Spleen (tissue), 11 donors: ENCODE measurements around the gene PARP6. TPM values are rescaled to one million over a fixed set of nuclear protein-coding genes. Genes with fewer than 3 reads are reported as not detected.

Experiments used
- DNase-seq: peaks from one replicate; pipeline ENCODE4 v3.0.0-alpha.2; 2020
- H3K27ac ChIP-seq, 8 donors: fragments of 200-600 bp; sonication (generic) in 7 of 8; 1 replicate in 4 of 8; 2 replicates in 4 of 8; pipeline versions ENCODE4 v1.5.0 to v1.8.0; 2016 to 2021; ENCODE audit warnings: inconsistent platforms in 4 of 8, mild to moderate bottlenecking in 4 of 8, moderate library complexity in 1 of 8
- H3K27me3 ChIP-seq, 7 donors: fragments of 200-600 bp; sonication (generic) in 6 of 7; replicated peaks in 1 of 7; 1 replicate in 4 of 7; 2 replicates in 3 of 7; pipeline versions ENCODE4 v1.5.0 to v1.8.0; 2016 to 2021; ENCODE audit warnings: inconsistent platforms in 3 of 7, mild to moderate bottlenecking in 1 of 7
- H3K36me3 ChIP-seq, 6 donors: fragments of 200-600 bp; sonication (generic) in 5 of 6; 1 replicate in 4 of 6; 2 replicates in 2 of 6; pipeline versions ENCODE4 v1.5.0 to v1.8.0; 2016 to 2021; ENCODE audit warnings: inconsistent platforms in 2 of 6
- H3K4me1 ChIP-seq, 6 donors: fragments of 200-600 bp; sonication (generic) in 5 of 6; 1 replicate in 3 of 6; 2 replicates in 3 of 6; pipeline versions ENCODE4 v1.5.0 to v1.8.0; 2016 to 2021; ENCODE audit warnings: inconsistent platforms in 3 of 6
- H3K4me3 ChIP-seq, 8 donors: fragments of 200-600 bp; sonication (generic) in 7 of 8; 1 replicate in 4 of 8; 2 replicates in 4 of 8; pipeline versions ENCODE4 v1.5.0 to v1.8.0; 2016 to 2021; ENCODE audit warnings: inconsistent platforms in 4 of 8, mild to moderate bottlenecking in 4 of 8, moderate library complexity in 2 of 8
- H3K9me3 ChIP-seq, 8 donors: fragments of 200-600 bp; sonication (generic) in 7 of 8; 1 replicate in 4 of 8; 2 replicates in 4 of 8; pipeline versions ENCODE4 v1.5.0 to v1.8.0; 2016 to 2021; ENCODE audit warnings: inconsistent platforms in 4 of 8
- POLR2A ChIP-seq, 3 donors: fragments of 450-650 bp; IDR thresholded peaks; one replicate each; pipeline ENCODE4 v1.5.1; 2017; ENCODE audit warnings: antibody characterized with exemption in 3 of 3, mild to moderate bottlenecking in 1 of 3
- POLR2AphosphoS5 ChIP-seq, 3 donors: sonication (generic); formaldehyde crosslinking; IDR thresholded peaks; one replicate each; pipeline ENCODE4 v1.5.1; 2017; ENCODE audit warnings: antibody characterized with exemption in 3 of 3
- WGBS, 5 donors: extraction: QIAGEN DNeasy Blood & Tissue Kit in 3 of 5; methylation state at CpG; one replicate each; pipeline versions ENCODE4 v1.1.5 to v1.1.7; 2013 to 2018; 5-methylcytosine and 5-hydroxymethylcytosine counted together
- intact Hi-C: fragments of 100-400 bp; cut with DNase I; formaldehyde crosslinking; loops from one replicate; pipeline ENCODE4 v1.15.0; 2023; ENCODE audit warnings: low total_unique reads
- polyA plus RNA-seq, 3 donors: library from polyadenylated mRNA; stranded (reverse); fragments of 200-250 nt; gene quantifications; one replicate each; pipeline ENCODE4 v1.2.1, GENCODE V29; 2013
- total RNA-seq, 7 donors: library from RNA; depleted of rRNA in 3 of 7; stranded (reverse); fragments of >200 nt in 3 of 7; fragmentation: NEBNext Ultra II Directional in 4 of 7; extraction: Animal tissue kit (Norgen Biotek cat#: 25700) in 4 of 7; gene quantifications; one replicate each; pipeline versions ENCODE4 v1.1.0 to v1.2.1, GENCODE V29; 2016 to 2021
- TF ChIP-seq, protein P1 (sequence below), 11 experiments: fragments of 200-600 bp in 7 of 11; fragments of 450-650 bp in 4 of 11; sonication (generic) in 4 of 11; IDR thresholded peaks in 8 of 11; conservative IDR thresholded peaks in 3 of 11; 1 replicate in 7 of 11; 2 replicates in 4 of 11; pipeline versions ENCODE4 v1.4.0 to v1.8.0; 2016 to 2021; ENCODE audit warnings: antibody characterized with exemption in 11 of 11, inconsistent platforms in 4 of 11, mild to moderate bottlenecking in 1 of 11
- donor health status: healthy with polysubstance abuse.
- donor health status: DM: no; HTN: no; CAD: no; lungs with moderate emphysema.
- donor health status: DM: no; HTN: no; CAD: no.
- donor health status: Bipolar disorder and iron deficiency.
- donor health status: healthy.
- donor health status: DM: no; HTN: no; CAD: no.
- donor health status: DM: yes; HTN: yes; CAD: no.

The PARP6 gene
- total and polyA plus RNA-seq, 10 donors, result 43.9 to 99.5 (median 69.1) TPM

- Histone ChIP-seq H3K9me3 (no peaks in the 10 kb centered on the region), H3K36me3 (peaks cover 0 to 9% (median 0%) of the 10 kb centered on the region in 6 donors), H3K4me1 (peaks cover 28 to 82% (median 58%) of the 10 kb centered on the region in 6 donors), H3K27ac (peak overlapping the region; percentile 89 to 99 (median 97)), H3K4me3 (peak overlapping the region; percentile 92 to 100 (median 98)), H3K27me3 (no peaks in the 10 kb centered on the region)
- intact Hi-C loops, result no loop called here
- TF ChIP-seq POLR2AphosphoS5 (IDR thresholded peaks at IDR 0.05) (no peak), POLR2A (IDR thresholded peaks at IDR 0.05) (no peak)
- TF ChIP-seq, protein P1, sequence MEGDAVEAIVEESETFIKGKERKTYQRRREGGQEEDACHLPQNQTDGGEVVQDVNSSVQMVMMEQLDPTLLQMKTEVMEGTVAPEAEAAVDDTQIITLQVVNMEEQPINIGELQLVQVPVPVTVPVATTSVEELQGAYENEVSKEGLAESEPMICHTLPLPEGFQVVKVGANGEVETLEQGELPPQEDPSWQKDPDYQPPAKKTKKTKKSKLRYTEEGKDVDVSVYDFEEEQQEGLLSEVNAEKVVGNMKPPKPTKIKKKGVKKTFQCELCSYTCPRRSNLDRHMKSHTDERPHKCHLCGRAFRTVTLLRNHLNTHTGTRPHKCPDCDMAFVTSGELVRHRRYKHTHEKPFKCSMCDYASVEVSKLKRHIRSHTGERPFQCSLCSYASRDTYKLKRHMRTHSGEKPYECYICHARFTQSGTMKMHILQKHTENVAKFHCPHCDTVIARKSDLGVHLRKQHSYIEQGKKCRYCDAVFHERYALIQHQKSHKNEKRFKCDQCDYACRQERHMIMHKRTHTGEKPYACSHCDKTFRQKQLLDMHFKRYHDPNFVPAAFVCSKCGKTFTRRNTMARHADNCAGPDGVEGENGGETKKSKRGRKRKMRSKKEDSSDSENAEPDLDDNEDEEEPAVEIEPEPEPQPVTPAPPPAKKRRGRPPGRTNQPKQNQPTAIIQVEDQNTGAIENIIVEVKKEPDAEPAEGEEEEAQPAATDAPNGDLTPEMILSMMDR (IDR thresholded peaks at IDR 0.05 in 8 of 11, conservative IDR thresholded peaks at IDR 0.05 in 3 of 11), result no peak
- no peak for DNase-seq
- 7 to 14% (median 7%) methylated on average over 25 of the region's 25 CpGs for WGBS, 5 donors
These were observed 43.0 kb downstream of the PARP6 start for GRCh38 chr15:72229076-72229946.

GRCh38 chr15:72227720-72228119 lies 44.6 kb downstream of the PARP6 start:
- H3K4me1 ChIP-seq, result peaks cover 28 to 87% (median 68%) of the 10 kb centered on the region in 6 donors
- H3K27ac ChIP-seq, result peak overlapping the region; percentile 89 to 99 (median 97)
- peak overlapping the region in 6 of 8 donors; percentile 92 to 100 (median 98) for H3K4me3 ChIP-seq
- 19 to 41% (median 31%) methylated on average over 4 of the region's 4 CpGs for WGBS, 5 donors
- no peak for DNase-seq
- no peaks in the 10 kb centered on the region for H3K27me3 ChIP-seq
- intact Hi-C loops, result no loop called here
- peaks cover 0 to 25% (median 0%) of the 10 kb centered on the region in 6 donors for H3K36me3 ChIP-seq
- H3K9me3 ChIP-seq, result no peaks in the 10 kb centered on the region
- TF ChIP-seq POLR2AphosphoS5 (IDR thresholded peaks at IDR 0.05) (no peak), POLR2A (IDR thresholded peaks at IDR 0.05) (no peak)
- TF ChIP-seq, protein P1 (IDR thresholded peaks at IDR 0.05 in 8 of 11, conservative IDR thresholded peaks at IDR 0.05 in 3 of 11), result no peak

GRCh38 chr15:72227192-72227586 lies 45.2 kb downstream of the PARP6 start:
- intact Hi-C loops, result no loop called here
- peaks cover 28 to 87% (median 68%) of the 10 kb centered on the region in 6 donors for H3K4me1 ChIP-seq
- TF ChIP-seq POLR2AphosphoS5 (IDR thresholded peaks at IDR 0.05), result no peak
- no peak for TF ChIP-seq POLR2A (IDR thresholded peaks at IDR 0.05)
- TF ChIP-seq, protein P1 (IDR thresholded peaks at IDR 0.05 in 8 of 11, conservative IDR thresholded peaks at IDR 0.05 in 3 of 11), result no peak
- peak overlapping the region in 4 of 8 donors; percentile 6 to 99 (median 53) for H3K4me3 ChIP-seq
- peaks cover 0 to 30% (median 0%) of the 10 kb centered on the region in 6 donors for H3K36me3 ChIP-seq
- no peaks in the 10 kb centered on the region for H3K9me3 ChIP-seq
- 29 to 58% (median 38%) methylated on average over 8 of the region's 8 CpGs for WGBS, 5 donors
- H3K27ac ChIP-seq, result peak overlapping the region; percentile 28 to 99 (median 97)
- H3K27me3 ChIP-seq, result no peaks in the 10 kb centered on the region
- no peak for DNase-seq

GRCh38 chr15:72223278-72223677 lies 49.1 kb downstream of the PARP6 start:
- no peaks in the 10 kb centered on the region for H3K9me3 ChIP-seq
- DNase-seq, result no peak
- no peak overlapping the region for H3K4me3 ChIP-seq
- H3K4me1 ChIP-seq, result peaks cover 21 to 91% (median 66%) of the 10 kb centered on the region in 6 donors
- TF ChIP-seq POLR2AphosphoS5 (IDR thresholded peaks at IDR 0.05) (no peak), POLR2A (IDR thresholded peaks at IDR 0.05) (no peak)
- TF ChIP-seq, protein P1 (IDR thresholded peaks at IDR 0.05 in 8 of 11, conservative IDR thresholded peaks at IDR 0.05 in 3 of 11), result no peak
- 88 to 94% (median 90%) methylated on average over 10 of the region's 10 CpGs for WGBS, 5 donors
- no peaks in the 10 kb centered on the region for H3K27me3 ChIP-seq
- peaks cover 0 to 65% (median 15%) of the 10 kb centered on the region in 6 donors for H3K36me3 ChIP-seq
- peak overlapping the region in 1 of 8 donors; percentile 74 for H3K27ac ChIP-seq
- intact Hi-C loops, result no loop called here
